Osteocyte (in vitro differentiated cells): ENCODE data around the gene NFKB1. TPM values are rescaled to one million over a fixed set of nuclear protein-coding genes. Genes with fewer than 3 reads are reported as not detected.

Source experiments
- DNase-seq: peaks from one replicate; pipeline ENCODE4 v3.0.0; 2021; ENCODE audit warnings: mixed read lengths; ENCODE audit not compliant: unreplicated experiment; ENCODE audit errors: extremely low spot score
- H3K27ac Mint-ChIP-seq: one replicate; pipeline ENCODE4 v1.8.0; 2021; ENCODE audit warnings: mild to moderate bottlenecking, mixed read lengths; ENCODE audit not compliant: unreplicated experiment
- H3K27me3 Mint-ChIP-seq: one replicate; pipeline ENCODE4 v1.8.0; 2021; ENCODE audit warnings: mixed read lengths; ENCODE audit not compliant: unreplicated experiment
- H3K36me3 Mint-ChIP-seq: one replicate; pipeline ENCODE4 v1.8.0; 2021; ENCODE audit warnings: mixed read lengths; ENCODE audit not compliant: unreplicated experiment
- H3K4me1 Mint-ChIP-seq: one replicate; pipeline ENCODE4 v1.8.0; 2021; ENCODE audit warnings: mixed read lengths; ENCODE audit not compliant: unreplicated experiment
- H3K4me3 Mint-ChIP-seq: one replicate; pipeline ENCODE4 v1.8.0; 2021; ENCODE audit warnings: mild to moderate bottlenecking, moderate library complexity, mixed read lengths; ENCODE audit not compliant: unreplicated experiment
- H3K9me3 Mint-ChIP-seq: one replicate; pipeline ENCODE4 v1.8.0; 2021; ENCODE audit warnings: mixed read lengths; ENCODE audit not compliant: unreplicated experiment
- total RNA-seq: library from RNA; stranded (reverse); gene quantifications from 2 replicates; pipeline ENCODE4 v1.2.1, GENCODE V29; 2021
- TF ChIP-seq, protein P1 (sequence below): fragments of 200-600 bp; sonication (generic); IDR thresholded peaks from 2 replicates; pipeline ENCODE4 v1.5.0; 2021; ENCODE audit warnings: antibody characterized with exemption, mild to moderate bottlenecking, moderate library complexity

Gene NFKB1
- total RNA-seq, 1 donor from 2014 or later: 27.9 TPM

DNA sequence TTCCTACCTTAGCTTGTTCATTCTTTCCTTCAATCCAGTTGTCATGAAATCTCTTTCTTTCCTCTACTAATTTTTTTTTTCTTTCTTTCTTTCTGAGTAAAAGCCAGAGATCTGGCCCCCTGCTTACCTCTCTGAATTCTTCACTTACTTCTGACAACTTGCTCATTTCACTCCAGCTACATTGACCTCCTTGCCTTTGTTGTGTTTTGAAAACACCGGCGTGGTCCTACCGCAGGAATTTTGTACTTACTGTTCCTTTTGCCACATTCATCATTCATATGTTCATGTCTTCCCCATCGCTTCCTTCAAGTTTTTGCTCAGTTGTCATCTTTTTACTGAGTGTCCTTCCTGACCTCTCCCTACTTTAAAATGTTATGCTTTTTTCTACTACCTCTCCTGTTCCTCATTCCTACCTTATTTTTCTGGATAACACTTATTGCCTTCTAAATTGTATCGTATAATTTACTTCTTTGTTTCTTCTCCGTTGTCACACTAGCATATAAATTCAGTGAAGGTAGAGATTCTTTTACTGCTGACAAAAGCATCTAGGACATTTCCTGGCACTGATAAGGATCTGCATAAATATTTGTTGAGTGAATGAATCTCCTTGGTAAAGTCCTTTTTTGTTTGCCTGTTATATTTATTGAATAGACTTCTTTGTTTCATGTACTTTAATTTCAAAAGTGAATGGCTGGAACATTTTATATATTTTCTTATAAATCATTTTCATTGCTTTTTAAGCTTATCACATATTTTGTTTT lies 74.4 kb downstream of the NFKB1 start:
- TF ChIP-seq, protein P1, sequence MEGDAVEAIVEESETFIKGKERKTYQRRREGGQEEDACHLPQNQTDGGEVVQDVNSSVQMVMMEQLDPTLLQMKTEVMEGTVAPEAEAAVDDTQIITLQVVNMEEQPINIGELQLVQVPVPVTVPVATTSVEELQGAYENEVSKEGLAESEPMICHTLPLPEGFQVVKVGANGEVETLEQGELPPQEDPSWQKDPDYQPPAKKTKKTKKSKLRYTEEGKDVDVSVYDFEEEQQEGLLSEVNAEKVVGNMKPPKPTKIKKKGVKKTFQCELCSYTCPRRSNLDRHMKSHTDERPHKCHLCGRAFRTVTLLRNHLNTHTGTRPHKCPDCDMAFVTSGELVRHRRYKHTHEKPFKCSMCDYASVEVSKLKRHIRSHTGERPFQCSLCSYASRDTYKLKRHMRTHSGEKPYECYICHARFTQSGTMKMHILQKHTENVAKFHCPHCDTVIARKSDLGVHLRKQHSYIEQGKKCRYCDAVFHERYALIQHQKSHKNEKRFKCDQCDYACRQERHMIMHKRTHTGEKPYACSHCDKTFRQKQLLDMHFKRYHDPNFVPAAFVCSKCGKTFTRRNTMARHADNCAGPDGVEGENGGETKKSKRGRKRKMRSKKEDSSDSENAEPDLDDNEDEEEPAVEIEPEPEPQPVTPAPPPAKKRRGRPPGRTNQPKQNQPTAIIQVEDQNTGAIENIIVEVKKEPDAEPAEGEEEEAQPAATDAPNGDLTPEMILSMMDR: no peak
- H3K9me3 Mint-ChIP-seq: no peaks in the 10 kb centered on the region
- DNase-seq: no peak
- H3K27ac Mint-ChIP-seq: peak overlapping the region; percentile 46
- H3K4me3 Mint-ChIP-seq: no peak overlapping the region
- H3K4me1 Mint-ChIP-seq: peaks cover 11% of the 10 kb centered on the region
- H3K36me3 Mint-ChIP-seq: peaks cover 44% of the 10 kb centered on the region
- no peaks in the 10 kb centered on the region for H3K27me3 Mint-ChIP-seq

- TF ChIP-seq, protein P1: no peak
- Mint-ChIP-seq H3K9me3 (no peaks in the 10 kb centered on the region), H3K27ac (no peak overlapping the region), H3K27me3 (no peaks in the 10 kb centered on the region), H3K4me1 (peaks cover 11% of the 10 kb centered on the region), H3K36me3 (peaks cover 53% of the 10 kb centered on the region), H3K4me3 (no peak overlapping the region)
- no peak for DNase-seq
Measured at GRCh38 chr4:102578270-102578669, 77.1 kb downstream of the NFKB1 start.

- peaks cover 11% of the 10 kb centered on the region for H3K4me1 Mint-ChIP-seq
- no peak overlapping the region for H3K27ac Mint-ChIP-seq
- TF ChIP-seq, protein P1: no peak
- no peak overlapping the region for H3K4me3 Mint-ChIP-seq
- no peak for DNase-seq
- H3K27me3 Mint-ChIP-seq: no peaks in the 10 kb centered on the region
- H3K9me3 Mint-ChIP-seq: no peaks in the 10 kb centered on the region
- peaks cover 53% of the 10 kb centered on the region for H3K36me3 Mint-ChIP-seq
Measured at GRCh38 chr4:102578819-102579218, 77.7 kb downstream of the NFKB1 start.

- no peak for DNase-seq
- Mint-ChIP-seq H3K4me1 (peaks cover 8% of the 10 kb centered on the region), H3K9me3 (no peaks in the 10 kb centered on the region), H3K27ac (no peak overlapping the region), H3K36me3 (peaks cover 63% of the 10 kb centered on the region), H3K27me3 (no peaks in the 10 kb centered on the region), H3K4me3 (no peak overlapping the region)
- TF ChIP-seq, protein P1: no peak
Measured at GRCh38 chr4:102579794-102580462, 78.8 kb downstream of the NFKB1 start.

- peaks cover 4% of the 10 kb centered on the region for H3K4me1 Mint-ChIP-seq
- peaks cover 64% of the 10 kb centered on the region for H3K36me3 Mint-ChIP-seq
- H3K27me3 Mint-ChIP-seq: no peaks in the 10 kb centered on the region
- TF ChIP-seq, protein P1: no peak
- no peak overlapping the region for H3K27ac Mint-ChIP-seq
- no peak overlapping the region for H3K4me3 Mint-ChIP-seq
- no peak for DNase-seq
- no peaks in the 10 kb centered on the region for H3K9me3 Mint-ChIP-seq
Measured at GRCh38 chr4:102580463-102580842, 79.3 kb downstream of the NFKB1 start.
